IMR-90 (cell line): ENCODE results near the gene DPCD. TPM values are rescaled to one million over a fixed set of nuclear protein-coding genes. Genes with fewer than 3 reads are reported as not detected.

Source experiments
- ATAC-seq: fragments of 200-7000 bp; cut with Tn5 transposase; 2 replicates; pipeline ENCODE4 v1.9.1; 2020; ENCODE audit warnings: low read depth, mild to moderate bottlenecking, moderate library complexity
- BruUV-seq: library from RNA; stranded (reverse); fragments of 400-500 nt; replicated peaks from 2 replicates; lab custom pipeline; 2021; lab: Mats Ljungman, UMichigan
- CTCF ChIA-PET: fragments of 300-600 bp; formaldehyde crosslinking; extraction: SDS; loops from one replicate; lab custom pipeline; 2021; ENCODE audit warnings: antibody characterized with exemption; lab: Yijun Ruan, JAX
- POLR2A ChIA-PET: fragments of 300-600 bp; sonication (Branson Sonifier 250); formaldehyde crosslinking; loops from one replicate; lab custom pipeline; 2022; ENCODE audit warnings: antibody characterized with exemption; ENCODE audit not compliant: unreplicated experiment; lab: Charles Lee
- DNase-seq: peaks from one replicate; pipeline ENCODE4 v3.0.0; 2013
- H2AFZ ChIP-seq: replicated peaks from 2 replicates; pipeline ENCODE3; 2013; ENCODE audit warnings: low read length, mild to moderate bottlenecking; ENCODE audit not compliant: poor library complexity
- H2AK5ac ChIP-seq: 2 replicates; pipeline ENCODE4 v1.6.1; 2013; ENCODE audit warnings: low read depth, low read length, inconsistent platforms
- H2AK9ac ChIP-seq: replicated peaks from 2 replicates; pipeline ENCODE3; 2013; ENCODE audit warnings: mild to moderate bottlenecking, low read depth, low read length, moderate library complexity; ENCODE audit not compliant: poor library complexity
- H2BK120ac ChIP-seq: 2 replicates; pipeline ENCODE4 v1.6.1; 2013; ENCODE audit warnings: low read depth, low read length, inconsistent platforms
- H2BK15ac ChIP-seq: 3 replicates; pipeline ENCODE4 v1.6.1; 2013; ENCODE audit warnings: low read depth, low read length, inconsistent platforms
- H2BK20ac ChIP-seq: 2 replicates; pipeline ENCODE4 v1.6.1; 2013; ENCODE audit warnings: low read depth, mild to moderate bottlenecking, inconsistent platforms, low read length, moderate library complexity
- H2BK5ac ChIP-seq: 2 replicates; pipeline ENCODE4 v1.6.1; 2013; ENCODE audit warnings: mild to moderate bottlenecking, low read depth, low read length, inconsistent platforms; ENCODE audit not compliant: poor library complexity, severe bottlenecking
- H3K14ac ChIP-seq: replicated peaks from 2 replicates; pipeline ENCODE4 v1.6.1; 2013; ENCODE audit warnings: low read depth, low read length, inconsistent platforms
- H3K18ac ChIP-seq: 2 replicates; pipeline ENCODE4 v1.6.1; 2013; ENCODE audit warnings: low read depth, low read length, control low read depth
- H3K23ac ChIP-seq: 2 replicates; pipeline ENCODE4 v1.6.1; 2013; ENCODE audit warnings: low read depth, low read length, inconsistent platforms
- H3K27ac ChIP-seq: 2 replicates; pipeline ENCODE4 v1.5.1; 2013; ENCODE audit warnings: mild to moderate bottlenecking, control low read depth, low read length; ENCODE audit not compliant: insufficient read depth
- H3K27me3 ChIP-seq: 2 replicates; pipeline ENCODE4 v1.6.1; 2013; ENCODE audit warnings: low read length; ENCODE audit not compliant: control insufficient read depth, insufficient read depth
- H3K36me3 ChIP-seq: 2 replicates; pipeline ENCODE4 v1.6.1; 2013; ENCODE audit warnings: low read length, mixed read lengths; ENCODE audit not compliant: control insufficient read depth, insufficient read depth
- H3K4ac ChIP-seq: 2 replicates; pipeline ENCODE4 v1.6.1; 2013; ENCODE audit warnings: low read depth, low read length, inconsistent platforms
- H3K4me1 ChIP-seq: 2 replicates; pipeline ENCODE4 v1.6.1; 2013; ENCODE audit warnings: low read length, mixed read lengths; ENCODE audit not compliant: control insufficient read depth, insufficient read depth
- H3K4me2 ChIP-seq: 2 replicates; pipeline ENCODE4 v1.6.1; 2013; ENCODE audit warnings: low read depth, mild to moderate bottlenecking, control low read depth, low read length, moderate library complexity
- H3K4me3 ChIP-seq: 2 replicates; pipeline ENCODE4 v1.5.1; 2013; ENCODE audit warnings: low read depth, mild to moderate bottlenecking, control low read depth, low read length, moderate library complexity; ENCODE audit not compliant: insufficient read depth
- H3K56ac ChIP-seq: 2 replicates; pipeline ENCODE4 v1.6.1; 2013; ENCODE audit warnings: low read length, inconsistent platforms; ENCODE audit not compliant: insufficient read depth; ENCODE audit errors: extremely low read depth
- H3K79me1 ChIP-seq, 2 experiments: 2 replicates each; pipeline ENCODE4 v1.6.1; 2013; ENCODE audit warnings: low read length in 2 of 2, inconsistent platforms in 1 of 2, low read depth in 1 of 2
- H3K9ac ChIP-seq: 2 replicates; pipeline ENCODE4 v1.6.1; 2013; ENCODE audit warnings: low read depth, low read length, control low read depth
- H3K9me1 ChIP-seq: 2 replicates; pipeline ENCODE4 v1.6.1; 2013; ENCODE audit warnings: low read length, inconsistent platforms; ENCODE audit not compliant: insufficient read depth
- H3K9me3 ChIP-seq: 2 replicates; pipeline ENCODE4 v1.6.1; 2013; ENCODE audit warnings: low read length; ENCODE audit not compliant: control insufficient read depth, insufficient read depth
- H4K20me1 ChIP-seq: 2 replicates; pipeline ENCODE4 v1.6.1; 2013; ENCODE audit warnings: low read length, inconsistent platforms; ENCODE audit not compliant: insufficient read depth
- H4K5ac ChIP-seq: 2 replicates; pipeline ENCODE4 v1.6.1; 2013; ENCODE audit warnings: mild to moderate bottlenecking, low read depth, low read length, control low read depth
- H4K8ac ChIP-seq, 2 experiments: 2 replicates each; pipeline ENCODE4 v1.6.1; 2013; ENCODE audit warnings: low read depth in 2 of 2, low read length in 2 of 2, control low read depth in 1 of 2, inconsistent platforms in 1 of 2
- H4K91ac ChIP-seq: 2 replicates; pipeline ENCODE4 v1.6.1; 2013; ENCODE audit warnings: low read depth, low read length, inconsistent platforms; ENCODE audit not compliant: insufficient read depth
- BHLHE40 ChIP-seq: fragments of 150-350 bp; IDR thresholded peaks from 2 replicates; pipeline ENCODE4 v1.6.1; 2016; ENCODE audit warnings: mild to moderate bottlenecking, low read depth, low read length
- CEBPB ChIP-seq: IDR thresholded peaks from 2 replicates; pipeline ENCODE4 v1.6.1; 2012; ENCODE audit warnings: low read depth, low read length, improper control_type of control experiment
- CHD1 ChIP-seq: IDR thresholded peaks from 2 replicates; pipeline ENCODE4 v1.6.1; 2012; ENCODE audit warnings: low read depth, low read length, improper control_type of control experiment
- ELK1 ChIP-seq: fragments of 150-350 bp; IDR thresholded peaks from 2 replicates; pipeline ENCODE4 v1.6.1; 2016; ENCODE audit warnings: low read depth, mild to moderate bottlenecking, low read length, moderate library complexity, borderline replicate concordance
- FOS ChIP-seq: fragments of 150-350 bp; IDR thresholded peaks from 2 replicates; pipeline ENCODE4 v1.6.1; 2016; ENCODE audit warnings: low read depth, low read length
- MAFK ChIP-seq: IDR thresholded peaks from 2 replicates; pipeline ENCODE4 v1.6.1; 2012; ENCODE audit warnings: low read depth, low read length, improper control_type of control experiment
- MAZ ChIP-seq: IDR thresholded peaks from 2 replicates; pipeline ENCODE4 v1.6.1; 2012; ENCODE audit warnings: low read depth, mild to moderate bottlenecking, low read length, improper control_type of control experiment, moderate library complexity, borderline replicate concordance
- MXI1 ChIP-seq: IDR thresholded peaks from 2 replicates; pipeline ENCODE4 v1.6.1; 2012; ENCODE audit warnings: low read depth, mild to moderate bottlenecking, low read length, moderate library complexity, borderline replicate concordance
- NFE2L2 ChIP-seq: fragments of 150-350 bp; IDR thresholded peaks from 2 replicates; pipeline ENCODE4 v1.6.1; 2016; ENCODE audit warnings: low read depth, mild to moderate bottlenecking, low read length
- POLR2A ChIP-seq: IDR thresholded peaks from 2 replicates; pipeline ENCODE4 v1.6.1; 2012; ENCODE audit warnings: mild to moderate bottlenecking, low read depth, low read length
- RCOR1 ChIP-seq: IDR thresholded peaks from 2 replicates; pipeline ENCODE4 v1.6.1; 2012; ENCODE audit warnings: mild to moderate bottlenecking, low read length, improper control_type of control experiment; ENCODE audit not compliant: insufficient replicate concordance
- RFX5 ChIP-seq: IDR thresholded peaks from 2 replicates; pipeline ENCODE4 v1.8.0; 2012; ENCODE audit warnings: low read depth, mild to moderate bottlenecking, low read length, moderate library complexity
- SMC3 ChIP-seq: fragments of 150-350 bp; IDR thresholded peaks from 2 replicates; pipeline ENCODE4 v1.6.1; 2016; ENCODE audit warnings: low read depth, mild to moderate bottlenecking, antibody characterized with exemption, low read length, moderate library complexity
- WGBS, 2 experiments: methylation state at CpG; one replicate each; pipeline versions ENCODE4 v1.1.5 to v1.1.7; 2013; ENCODE audit warnings: missing lambda C conversion rate in 2 of 2; ENCODE audit not compliant: insufficient read length in 1 of 2; ENCODE audit errors: extremely low coverage in 2 of 2; 5-methylcytosine and 5-hydroxymethylcytosine counted together
- dilution Hi-C: fragments of 300-500 bp; cut with HindIII; formaldehyde crosslinking; loops from one replicate; pipeline ENCODE4 v1.14.3; 2018; ENCODE audit warnings: low sequenced_read_pairs; ENCODE audit not compliant: unreplicated experiment
- in situ Hi-C: fragments of 300-500 bp; cut with MboI; formaldehyde crosslinking; loops from 3 replicates; pipeline ENCODE4 v1.14.3; 2019; ENCODE audit warnings: low sequenced_read_pairs, inconsistent platforms, mixed read lengths
- intact Hi-C: fragments of 100-400 bp; cut with micrococcal nuclease; formaldehyde crosslinking; loops from 2 replicates; pipeline ENCODE4 v1.10.0; 2022
- polyA plus RNA-seq, 3 experiments: library from polyadenylated mRNA; depleted of rRNA; stranded (reverse); fragments of >200 nt; gene quantifications; 2 replicates each; pipeline ENCODE4 v1.2.3, GENCODE V29; 2012; ENCODE audit warnings: low replicate concordance in 1 of 3
- total RNA-seq: library from RNA; depleted of rRNA; stranded (reverse); fragments of >200 nt; gene quantifications from 2 replicates; pipeline ENCODE4 v1.2.3, GENCODE V29; 2012
- TF ChIP-seq, protein P1 (sequence below): conservative IDR thresholded peaks from 2 replicates; pipeline ENCODE4 v1.5.1; 2012; ENCODE audit warnings: mild to moderate bottlenecking, low read depth, low read length, improper control_type of control experiment
- TF ChIP-seq, protein P2 (sequence below): fragments of 150-350 bp; IDR thresholded peaks from 2 replicates; pipeline ENCODE4 v1.6.1; 2017; ENCODE audit warnings: mild to moderate bottlenecking, antibody characterized with exemption, low read length, low read depth

DPCD gene
- total and polyA plus RNA-seq, 2 of the 4 experiments (the other 2 are of a cell fraction), result 59.1 to 73.7 TPM

- H3K18ac ChIP-seq, result no peak overlapping the region
- intact Hi-C loops, result no loop called here
- no peaks in the 10 kb centered on the region for H3K27me3 ChIP-seq
- H3K4ac ChIP-seq, result no peak overlapping the region
- no peak for ATAC-seq
- H3K23ac ChIP-seq, result no peak overlapping the region
- WGBS, 2 experiments, result no CpG with 5 or more reads among the region's 6 CpGs
- no peak overlapping the region for H3K9ac ChIP-seq
- TF ChIP-seq ELK1, result no peak
- no peak for TF ChIP-seq MAFK
- TF ChIP-seq, protein P1, sequence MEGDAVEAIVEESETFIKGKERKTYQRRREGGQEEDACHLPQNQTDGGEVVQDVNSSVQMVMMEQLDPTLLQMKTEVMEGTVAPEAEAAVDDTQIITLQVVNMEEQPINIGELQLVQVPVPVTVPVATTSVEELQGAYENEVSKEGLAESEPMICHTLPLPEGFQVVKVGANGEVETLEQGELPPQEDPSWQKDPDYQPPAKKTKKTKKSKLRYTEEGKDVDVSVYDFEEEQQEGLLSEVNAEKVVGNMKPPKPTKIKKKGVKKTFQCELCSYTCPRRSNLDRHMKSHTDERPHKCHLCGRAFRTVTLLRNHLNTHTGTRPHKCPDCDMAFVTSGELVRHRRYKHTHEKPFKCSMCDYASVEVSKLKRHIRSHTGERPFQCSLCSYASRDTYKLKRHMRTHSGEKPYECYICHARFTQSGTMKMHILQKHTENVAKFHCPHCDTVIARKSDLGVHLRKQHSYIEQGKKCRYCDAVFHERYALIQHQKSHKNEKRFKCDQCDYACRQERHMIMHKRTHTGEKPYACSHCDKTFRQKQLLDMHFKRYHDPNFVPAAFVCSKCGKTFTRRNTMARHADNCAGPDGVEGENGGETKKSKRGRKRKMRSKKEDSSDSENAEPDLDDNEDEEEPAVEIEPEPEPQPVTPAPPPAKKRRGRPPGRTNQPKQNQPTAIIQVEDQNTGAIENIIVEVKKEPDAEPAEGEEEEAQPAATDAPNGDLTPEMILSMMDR, result no peak
- TF ChIP-seq RCOR1, result no peak
- no peak for TF ChIP-seq CHD1
- no peak for TF ChIP-seq MAZ
- no peak for TF ChIP-seq SMC3
- no peak for TF ChIP-seq BHLHE40
- no peak for TF ChIP-seq RFX5
- no peak for TF ChIP-seq CEBPB
- TF ChIP-seq FOS, result no peak
- no peak for TF ChIP-seq NFE2L2
- TF ChIP-seq POLR2A, result no peak
- TF ChIP-seq MXI1, result no peak
- TF ChIP-seq, protein P2, sequence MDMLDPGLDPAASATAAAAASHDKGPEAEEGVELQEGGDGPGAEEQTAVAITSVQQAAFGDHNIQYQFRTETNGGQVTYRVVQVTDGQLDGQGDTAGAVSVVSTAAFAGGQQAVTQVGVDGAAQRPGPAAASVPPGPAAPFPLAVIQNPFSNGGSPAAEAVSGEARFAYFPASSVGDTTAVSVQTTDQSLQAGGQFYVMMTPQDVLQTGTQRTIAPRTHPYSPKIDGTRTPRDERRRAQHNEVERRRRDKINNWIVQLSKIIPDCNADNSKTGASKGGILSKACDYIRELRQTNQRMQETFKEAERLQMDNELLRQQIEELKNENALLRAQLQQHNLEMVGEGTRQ, result no peak
- peaks cover 8% of the 10 kb centered on the region; the same call in 1 of the 2 replicates for H3K9me1 ChIP-seq
- H4K91ac ChIP-seq, result no peak overlapping the region
- H3K4me3 ChIP-seq, result no peak overlapping the region
- H3K79me1 ChIP-seq, result no peaks in the 10 kb centered on the region
- H3K56ac ChIP-seq, result no peak overlapping the region
- no peak overlapping the region for H2AK5ac ChIP-seq
- no peak overlapping the region for H4K5ac ChIP-seq
- H2AFZ ChIP-seq, result no peak overlapping the region
- no peak for DNase-seq
- H3K4me1 ChIP-seq, result no peaks in the 10 kb centered on the region
- no peaks in the 10 kb centered on the region for H3K9me3 ChIP-seq
- no peak overlapping the region for H4K8ac ChIP-seq
- dilution Hi-C loops, result no loop called here
- no TSS peak for BruUV-seq
- H3K4me2 ChIP-seq, result no peak overlapping the region
- H2BK120ac ChIP-seq, result no peak overlapping the region
- POLR2A ChIA-PET, result no interaction called here
- H2BK15ac ChIP-seq, result no peak overlapping the region
- in situ Hi-C loops, result no loop called here
- no peak overlapping the region for H2BK20ac ChIP-seq
- no peak overlapping the region for H2BK5ac ChIP-seq
- H4K20me1 ChIP-seq, result no peaks in the 10 kb centered on the region; the same call in none of the 2 replicates
- H3K36me3 ChIP-seq, result peaks cover 13% of the 10 kb centered on the region; the same call in 1 of the 2 replicates
- H3K27ac ChIP-seq, result no peak overlapping the region
- no peak overlapping the region for H2AK9ac ChIP-seq
- CTCF ChIA-PET, result no interaction called here
- no peak overlapping the region for H3K14ac ChIP-seq
Measured at GRCh38 chr10:101646364-101646763, 58.2 kb downstream of the DPCD start.
